Neural progenitor cell (in vitro differentiated cells): ENCODE measurements around the gene GATAD2B.

ENCODE experiments used
- CTCF ChIP-seq: fragments of 200-600 bp; sonication (generic); IDR thresholded peaks from 2 replicates; pipeline ENCODE4 v1.5.1; 2017; ENCODE audit warnings: antibody characterized with exemption, mild to moderate bottlenecking
- EZH2 ChIP-seq: fragments of 200-600 bp; sonication (generic); IDR thresholded peaks from 2 replicates; pipeline ENCODE4 v1.6.1; 2017; ENCODE audit warnings: antibody characterized with exemption, mild to moderate bottlenecking, moderate library complexity

DNA sequence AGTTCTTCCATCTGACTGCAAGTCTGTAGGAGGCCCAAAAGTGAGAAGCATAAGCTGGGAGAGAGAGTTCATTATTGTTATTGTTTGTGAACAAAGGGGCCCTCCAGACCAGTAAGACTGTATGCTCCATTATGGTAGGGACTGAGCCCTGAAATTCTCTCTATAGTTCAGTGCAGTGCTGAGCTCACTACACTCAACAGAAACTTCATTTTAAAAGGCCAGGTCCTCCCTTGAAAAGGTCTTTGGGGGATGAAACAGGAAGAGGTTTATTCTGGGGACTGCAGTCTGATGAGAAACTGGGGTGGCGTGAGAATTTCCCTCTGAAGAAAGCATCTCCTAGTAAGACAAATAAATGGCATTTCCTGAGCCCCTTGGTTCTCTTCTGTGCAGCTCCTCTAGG is 5.5 kb upstream of the GATAD2B start:
- TF ChIP-seq CTCF (no peak), EZH2 (no peak)
